SJSA1 (cell line): ENCODE results near the gene TMEM107. TPM values are rescaled to one million over a fixed set of nuclear protein-coding genes. Genes with fewer than 3 reads are reported as not detected.

Experiments
- DNase-seq, 2 experiments: peaks; one replicate each; pipeline ENCODE4 v3.0.0-alpha.2; 2015 to 2020; ENCODE audit warnings: low spot score in 2 of 2, low read depth in 1 of 2
- H3K27ac ChIP-seq: fragments of 250-450 bp; sonication (Bioruptor Pico); 2 replicates; pipeline ENCODE4 v1.5.1; 2020; ENCODE audit warnings: mild to moderate bottlenecking, moderate library complexity
- H3K27me3 ChIP-seq: fragments of 250-450 bp; sonication (Bioruptor Pico); replicated peaks from 2 replicates; pipeline ENCODE4 v1.5.1; 2020; ENCODE audit warnings: mild to moderate bottlenecking, moderate library complexity
- H3K36me3 ChIP-seq: fragments of 250-450 bp; sonication (Bioruptor Pico); 2 replicates; pipeline ENCODE4 v1.5.1; 2020; ENCODE audit warnings: mild to moderate bottlenecking
- H3K4me1 ChIP-seq: fragments of 250-450 bp; sonication (Bioruptor Pico); replicated peaks from 2 replicates; pipeline ENCODE4 v1.6.1; 2021; ENCODE audit warnings: mild to moderate bottlenecking
- H3K4me3 ChIP-seq: fragments of 250-450 bp; sonication (Bioruptor Pico); 2 replicates; pipeline ENCODE4 v1.5.1; 2020; ENCODE audit warnings: mild to moderate bottlenecking
- H3K9me3 ChIP-seq: fragments of 250-450 bp; sonication (Bioruptor Pico); replicated peaks from 2 replicates; pipeline ENCODE4 v1.5.1; 2020; ENCODE audit warnings: mild to moderate bottlenecking
- total RNA-seq: library from RNA; depleted of rRNA; stranded (reverse); fragments of >200 nt; shearing (Covaris generic); gene quantifications from 2 replicates; pipeline ENCODE4 v1.2.3, GENCODE V29; 2014

The TMEM107 gene
- total RNA-seq, 1 experiment from 2014 or later: 11.5 TPM

- Histone ChIP-seq H3K9me3 (no peaks in the 10 kb centered on the region), H3K27ac (peak within 1 kb of the TSS; percentile 95), H3K36me3 (peaks cover 40% of the 10 kb centered on the region), H3K4me1 (peaks cover 37% of the 10 kb centered on the region), H3K4me3 (peak within 1 kb of the TSS; percentile 100), H3K27me3 (no peaks in the 10 kb centered on the region)
- DNase-seq: peak; percentile 38 to 67
Measured at GRCh38 chr17:8162233-8162996, 13.8 kb downstream of the TMEM107 start, which contains the start of gene VAMP2. Gene VAMP2, minus strand, starts transcription at chr17:8162948. Its CDS starts 69 bp downstream, at chr17:8162879.

- Histone ChIP-seq H3K27me3 (no peaks in the 10 kb centered on the region), H3K27ac (no peak overlapping the region), H3K4me3 (peak overlapping the region; percentile 100), H3K4me1 (peaks cover 42% of the 10 kb centered on the region), H3K9me3 (no peaks in the 10 kb centered on the region), H3K36me3 (peaks cover 40% of the 10 kb centered on the region)
- DNase-seq: peak in 1 of 2 experiments; percentile 36
Measured at GRCh38 chr17:8161289-8162232, 14.6 kb downstream of the TMEM107 start.

GRCh38 chr17:8160741-8161221 is 15.4 kb downstream of the TMEM107 start:
- Histone ChIP-seq H3K4me1 (peaks cover 45% of the 10 kb centered on the region), H3K4me3 (no peak overlapping the region), H3K27me3 (no peaks in the 10 kb centered on the region), H3K36me3 (peaks cover 40% of the 10 kb centered on the region), H3K9me3 (no peaks in the 10 kb centered on the region), H3K27ac (no peak overlapping the region)
- no peak for DNase-seq

GRCh38 chr17:8160224-8160577 is 16.0 kb downstream of the TMEM107 start:
- Histone ChIP-seq H3K4me3 (no peak overlapping the region), H3K27ac (no peak overlapping the region), H3K27me3 (no peaks in the 10 kb centered on the region), H3K9me3 (no peaks in the 10 kb centered on the region), H3K36me3 (peaks cover 40% of the 10 kb centered on the region), H3K4me1 (peaks cover 51% of the 10 kb centered on the region)
- no peak for DNase-seq

- H3K9me3 ChIP-seq: no peaks in the 10 kb centered on the region
- peaks cover 40% of the 10 kb centered on the region for H3K36me3 ChIP-seq
- peaks cover 55% of the 10 kb centered on the region for H3K4me1 ChIP-seq
- DNase-seq: no peak
- no peak overlapping the region for H3K4me3 ChIP-seq
- H3K27ac ChIP-seq: no peak overlapping the region
- H3K27me3 ChIP-seq: no peaks in the 10 kb centered on the region
Measured at GRCh38 chr17:8159459-8160223, 16.5 kb downstream of the TMEM107 start.

GRCh38 chr17:8159032-8159400 is 17.2 kb downstream of the TMEM107 start:
- Histone ChIP-seq H3K36me3 (peaks cover 40% of the 10 kb centered on the region), H3K27me3 (no peaks in the 10 kb centered on the region), H3K27ac (no peak overlapping the region), H3K4me1 (peaks cover 55% of the 10 kb centered on the region), H3K4me3 (no peak overlapping the region), H3K9me3 (no peaks in the 10 kb centered on the region)
- DNase-seq: no peak

GRCh38 chr17:8158267-8159031 is 17.7 kb downstream of the TMEM107 start:
- Histone ChIP-seq H3K27ac (no peak overlapping the region), H3K9me3 (no peaks in the 10 kb centered on the region), H3K36me3 (peaks cover 40% of the 10 kb centered on the region), H3K4me1 (peaks cover 55% of the 10 kb centered on the region), H3K4me3 (no peak overlapping the region), H3K27me3 (no peaks in the 10 kb centered on the region)
- DNase-seq: peak; percentile 67 to 89

GRCh38 chr17:8156246-8156992 is 19.8 kb downstream of the TMEM107 start:
- peak; percentile 100 for DNase-seq
- H3K27ac ChIP-seq: peak overlapping the region; percentile 80
- peaks cover 33% of the 10 kb centered on the region for H3K36me3 ChIP-seq
- H3K4me3 ChIP-seq: peak overlapping the region; percentile 48
- no peaks in the 10 kb centered on the region for H3K27me3 ChIP-seq
- peaks cover 58% of the 10 kb centered on the region for H3K4me1 ChIP-seq
- H3K9me3 ChIP-seq: no peaks in the 10 kb centered on the region

- no peak for DNase-seq
- Histone ChIP-seq H3K27me3 (no peaks in the 10 kb centered on the region), H3K4me3 (peak overlapping the region; percentile 48), H3K27ac (peak overlapping the region; percentile 80), H3K9me3 (no peaks in the 10 kb centered on the region), H3K36me3 (peaks cover 28% of the 10 kb centered on the region), H3K4me1 (peaks cover 62% of the 10 kb centered on the region)
Measured at GRCh38 chr17:8155996-8156245, 20.3 kb downstream of the TMEM107 start.

- Histone ChIP-seq H3K27ac (peak overlapping the region; percentile 80), H3K4me1 (peaks cover 66% of the 10 kb centered on the region), H3K36me3 (peaks cover 27% of the 10 kb centered on the region), H3K9me3 (no peaks in the 10 kb centered on the region), H3K27me3 (no peaks in the 10 kb centered on the region), H3K4me3 (peak overlapping the region; percentile 48)
- DNase-seq: peak in 1 of 2 experiments; percentile 6
Measured at GRCh38 chr17:8155231-8155995, 20.8 kb downstream of the TMEM107 start.

- Histone ChIP-seq H3K27me3 (no peaks in the 10 kb centered on the region), H3K4me3 (no peak overlapping the region)
- no peak for DNase-seq
Measured at GRCh38 chr17:8154608-8155155, 21.5 kb downstream of the TMEM107 start.

More at GRCh38 chr17:8154608-8155155, 21.5 kb downstream of the TMEM107 start:
- H3K9me3 ChIP-seq: no peaks in the 10 kb centered on the region
- peak overlapping the region; percentile 98; the same call in 1 of the 2 replicates for H3K27ac ChIP-seq
- H3K4me1 ChIP-seq: peaks cover 66% of the 10 kb centered on the region
- peaks cover 30% of the 10 kb centered on the region for H3K36me3 ChIP-seq
